AG04449 (cell line): ENCODE measurements around the gene SLIT1.

Source experiments
- CTCF ChIA-PET: fragments of 350-600 bp; formaldehyde crosslinking; extraction: SDS; loops from one replicate; lab custom pipeline; 2021; ENCODE audit warnings: antibody characterized with exemption; lab: Yijun Ruan, JAX
- POLR2A ChIA-PET: fragments of 400-600, 350-600 bp; formaldehyde crosslinking; extraction: SDS; loops from one replicate; lab custom pipeline; 2020; ENCODE audit warnings: antibody characterized with exemption, inconsistent platforms; lab: Yijun Ruan, JAX
- DNase-seq: peaks from one replicate; pipeline ENCODE4 v3.0.0-alpha.2; 2010; ENCODE audit warnings: low read depth, low spot score
- H3K4me3 ChIP-seq: 2 replicates; pipeline ENCODE4 v1.5.1; 2011; ENCODE audit warnings: low read depth, mild to moderate bottlenecking, control low read depth, low read length
- TF ChIP-seq, protein P1 (sequence below): IDR thresholded peaks from one replicate; pipeline ENCODE4 v1.5.1; 2011; ENCODE audit warnings: mild to moderate bottlenecking, moderate library complexity, low read length, control low read depth, inconsistent platforms; ENCODE audit not compliant: insufficient read depth; ENCODE audit errors: missing control alignments

The SLIT1 gene

DNA sequence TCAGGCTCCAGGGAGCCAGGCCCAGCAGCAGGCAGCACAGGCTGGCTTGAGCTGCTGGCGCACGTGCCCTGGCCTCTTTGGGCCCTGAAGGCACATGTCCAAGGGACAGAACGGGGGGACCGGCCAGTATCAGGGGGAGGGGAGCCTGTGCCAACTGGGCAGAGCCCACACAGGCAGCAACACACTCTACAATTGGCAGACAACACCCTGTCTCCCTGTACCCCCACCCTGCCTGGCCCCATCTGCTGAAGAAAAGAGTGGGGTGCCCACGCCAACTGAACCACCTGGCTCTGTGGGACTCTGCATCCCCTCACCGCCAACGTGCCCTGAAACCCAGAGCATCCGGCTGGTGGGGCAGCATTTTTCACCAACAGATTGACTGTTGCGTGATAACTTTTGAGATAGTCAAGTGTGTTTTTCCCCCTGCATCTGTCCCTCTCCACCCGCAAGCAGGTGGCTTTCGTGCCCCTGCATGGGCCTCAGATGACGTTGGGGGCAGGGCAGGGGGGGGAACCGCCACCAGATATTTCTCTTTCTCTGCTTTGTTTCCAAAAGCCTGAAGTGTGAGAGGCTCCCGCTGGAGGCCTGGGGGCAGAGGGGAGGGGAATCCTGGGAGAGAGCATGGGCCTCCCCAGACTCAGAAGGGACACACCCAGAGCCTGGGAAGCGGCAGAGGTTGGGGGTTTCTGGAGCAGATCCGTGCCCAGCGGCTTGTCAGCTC, 21.8 kb downstream of the SLIT1 start:
- POLR2A ChIA-PET, result no interaction called here
- no peak overlapping the region for H3K4me3 ChIP-seq
- DNase-seq, result no peak
- TF ChIP-seq, protein P1, sequence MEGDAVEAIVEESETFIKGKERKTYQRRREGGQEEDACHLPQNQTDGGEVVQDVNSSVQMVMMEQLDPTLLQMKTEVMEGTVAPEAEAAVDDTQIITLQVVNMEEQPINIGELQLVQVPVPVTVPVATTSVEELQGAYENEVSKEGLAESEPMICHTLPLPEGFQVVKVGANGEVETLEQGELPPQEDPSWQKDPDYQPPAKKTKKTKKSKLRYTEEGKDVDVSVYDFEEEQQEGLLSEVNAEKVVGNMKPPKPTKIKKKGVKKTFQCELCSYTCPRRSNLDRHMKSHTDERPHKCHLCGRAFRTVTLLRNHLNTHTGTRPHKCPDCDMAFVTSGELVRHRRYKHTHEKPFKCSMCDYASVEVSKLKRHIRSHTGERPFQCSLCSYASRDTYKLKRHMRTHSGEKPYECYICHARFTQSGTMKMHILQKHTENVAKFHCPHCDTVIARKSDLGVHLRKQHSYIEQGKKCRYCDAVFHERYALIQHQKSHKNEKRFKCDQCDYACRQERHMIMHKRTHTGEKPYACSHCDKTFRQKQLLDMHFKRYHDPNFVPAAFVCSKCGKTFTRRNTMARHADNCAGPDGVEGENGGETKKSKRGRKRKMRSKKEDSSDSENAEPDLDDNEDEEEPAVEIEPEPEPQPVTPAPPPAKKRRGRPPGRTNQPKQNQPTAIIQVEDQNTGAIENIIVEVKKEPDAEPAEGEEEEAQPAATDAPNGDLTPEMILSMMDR, result no peak
- CTCF ChIA-PET, result no interaction called here

DNA sequence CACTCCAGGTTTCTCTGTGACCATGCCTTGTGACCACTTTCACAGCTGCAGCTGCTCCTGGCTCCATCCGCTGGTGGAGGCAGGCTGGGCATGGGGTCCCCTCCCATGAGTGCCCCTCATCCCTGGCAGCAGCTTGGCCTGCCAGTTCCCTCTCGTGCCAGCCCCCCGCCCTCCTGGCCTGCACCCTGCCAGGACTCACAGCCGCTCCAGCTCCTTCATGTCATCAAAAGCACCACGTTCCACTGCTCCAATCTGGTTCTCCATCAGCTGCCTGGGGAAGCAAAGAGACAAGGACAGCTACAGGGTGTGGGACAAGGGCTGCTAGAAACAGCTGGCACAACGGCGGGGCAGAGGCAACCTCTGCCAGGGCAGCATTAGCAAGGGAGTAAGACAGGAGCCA, 22.6 kb downstream of the SLIT1 start:
- TF ChIP-seq, protein P1, result no peak
- no peak overlapping the region for H3K4me3 ChIP-seq
- ChIA-PET POLR2A (no interaction called here), CTCF (no interaction called here)
- DNase-seq, result no peak

DNA sequence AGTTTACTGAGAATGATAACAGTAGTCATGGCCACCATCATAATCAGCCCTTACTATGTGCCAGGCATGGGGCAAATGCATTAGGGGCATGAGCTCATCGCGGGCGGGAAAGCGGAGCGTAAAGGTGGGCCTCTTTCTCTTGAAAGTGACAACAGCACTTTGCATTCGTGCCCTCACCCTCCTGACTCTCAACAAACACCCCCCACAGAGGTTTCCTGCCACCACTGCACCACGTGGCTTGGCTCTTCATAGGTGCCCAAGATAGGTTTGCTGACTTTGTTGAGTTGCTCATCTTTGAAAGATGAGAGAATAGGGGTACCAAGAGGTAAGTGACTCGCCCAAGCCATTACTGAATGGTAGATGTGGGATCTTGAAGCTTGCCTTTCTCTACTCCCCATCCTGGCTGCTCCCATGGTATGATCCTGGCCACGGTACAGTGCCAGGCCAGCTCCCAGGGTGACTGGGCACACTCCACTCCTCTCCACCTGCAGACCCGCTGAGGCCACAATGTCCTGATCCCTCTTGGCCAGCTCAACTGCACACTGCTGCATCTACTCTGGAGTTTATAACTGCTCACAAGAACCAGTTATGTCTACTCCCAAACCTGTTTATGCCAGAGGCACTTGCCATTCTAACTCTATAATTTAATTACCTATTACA, 26.0 kb downstream of the SLIT1 start:
- CTCF ChIA-PET, result interaction anchor here (1.0 to 1.6 kb wide), 3 partner anchors 10 to 53 kb away, joined by 3 to 4 read pairs (median 3); no protein-coding TSS in a partner anchor
- no peak overlapping the region for H3K4me3 ChIP-seq
- TF ChIP-seq, protein P1, result no peak
- POLR2A ChIA-PET, result no interaction called here
- DNase-seq, result no peak

- TF ChIP-seq, protein P1, result no peak
- H3K4me3 ChIP-seq, result no peak overlapping the region
- CTCF ChIA-PET, result interaction anchor here (1.6 to 1.7 kb wide), 2 partner anchors 8 to 53 kb away, joined by 4 to 6 read pairs; no protein-coding TSS in a partner anchor
- POLR2A ChIA-PET, result no interaction called here
- no peak for DNase-seq
These were observed 28.1 kb downstream of the SLIT1 start for GRCh38 chr10:97157578-97158095.

DNA sequence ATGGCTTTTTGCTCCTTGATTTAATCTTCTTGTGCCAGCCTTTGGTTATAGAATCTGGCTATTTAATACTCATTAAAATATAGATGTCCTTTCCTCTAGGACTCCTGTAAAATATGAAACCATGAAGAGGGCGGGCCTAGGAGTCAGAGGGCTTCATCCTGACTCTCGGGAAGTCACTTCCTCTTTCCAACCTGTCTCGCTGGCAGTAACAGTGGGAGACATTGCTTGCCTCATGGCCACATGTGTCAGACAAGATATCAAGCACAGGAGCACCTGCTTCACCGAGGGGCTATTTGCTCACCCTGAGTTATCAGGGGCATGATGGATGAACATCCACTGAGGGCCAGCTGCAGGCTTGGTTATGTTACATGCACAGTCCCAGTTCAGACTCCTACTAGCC, 31.0 kb downstream of the SLIT1 start:
- no peak overlapping the region for H3K4me3 ChIP-seq
- ChIA-PET CTCF (no interaction called here), POLR2A (no interaction called here)
- no peak for DNase-seq
- TF ChIP-seq, protein P1, result no peak

DNA sequence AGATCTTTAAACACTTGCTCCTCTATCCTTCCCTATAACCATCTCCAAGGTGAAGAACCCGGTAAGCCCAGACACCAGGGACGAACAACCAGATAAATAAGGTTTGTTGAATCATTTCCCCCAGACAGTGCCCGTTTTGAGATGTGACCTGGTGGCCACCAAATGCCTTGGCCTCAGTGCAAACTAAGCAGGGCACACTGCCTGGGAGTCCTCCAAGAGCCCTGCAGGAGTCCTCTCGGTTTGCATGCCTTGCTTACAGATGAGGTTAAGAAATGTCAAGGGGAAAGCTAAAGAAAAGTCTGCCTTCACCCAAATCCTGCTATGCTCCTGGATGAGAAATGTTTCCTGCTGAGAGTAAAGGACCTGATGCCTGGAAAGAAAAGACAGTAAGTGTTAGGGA, 31.6 kb downstream of the SLIT1 start:
- no peak for DNase-seq
- CTCF ChIA-PET, result no interaction called here
- no peak overlapping the region for H3K4me3 ChIP-seq
- TF ChIP-seq, protein P1, result no peak
- POLR2A ChIA-PET, result no interaction called here
